22Rv1 (cell line): Measurements from ENCODE around the gene SMAD6.

Source experiments
- ZFX ChIP-seq: fragments of 450-650 bp; IDR thresholded peaks from 2 replicates; pipeline ENCODE4 v1.6.1; 2017; ENCODE audit warnings: antibody characterized with exemption, borderline replicate concordance
- TF ChIP-seq, protein P1 (sequence below): fragments of 450-650 bp; IDR thresholded peaks from 2 replicates; pipeline ENCODE4 v1.5.1; 2017; ENCODE audit warnings: mild to moderate bottlenecking

DNA sequence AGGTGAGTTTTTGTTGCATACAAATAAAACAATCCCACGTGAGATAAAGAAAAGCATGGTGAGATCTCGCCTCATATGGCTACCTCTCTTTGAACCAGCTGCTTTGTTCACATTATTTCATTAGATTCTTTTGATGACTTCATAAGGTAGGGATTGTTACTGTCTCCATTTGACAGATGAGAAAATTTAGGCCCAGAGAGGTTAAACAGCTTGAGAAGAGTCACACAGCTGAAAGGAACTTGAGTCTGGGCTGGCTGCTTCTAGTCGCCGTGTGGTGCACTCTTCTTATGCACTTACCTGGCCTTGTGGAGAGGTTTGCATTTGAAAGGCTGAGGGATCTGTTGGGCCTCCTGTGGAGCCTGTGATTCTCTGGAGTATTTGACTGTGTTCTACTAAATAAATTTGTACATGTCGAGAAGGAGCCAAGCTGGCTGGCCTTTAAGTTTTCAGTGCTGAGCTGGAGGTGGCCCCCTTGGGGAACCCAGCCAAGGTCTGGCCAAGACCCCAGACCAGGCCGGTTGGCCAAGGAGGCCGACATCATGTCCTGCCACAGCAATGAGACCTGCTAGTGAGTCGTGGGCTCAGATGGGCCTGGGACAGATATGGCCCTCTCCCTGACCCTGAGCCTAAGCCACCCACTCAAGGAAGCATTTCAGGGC, 125.1 kb downstream of the SMAD6 start:
- TF ChIP-seq, protein P1, sequence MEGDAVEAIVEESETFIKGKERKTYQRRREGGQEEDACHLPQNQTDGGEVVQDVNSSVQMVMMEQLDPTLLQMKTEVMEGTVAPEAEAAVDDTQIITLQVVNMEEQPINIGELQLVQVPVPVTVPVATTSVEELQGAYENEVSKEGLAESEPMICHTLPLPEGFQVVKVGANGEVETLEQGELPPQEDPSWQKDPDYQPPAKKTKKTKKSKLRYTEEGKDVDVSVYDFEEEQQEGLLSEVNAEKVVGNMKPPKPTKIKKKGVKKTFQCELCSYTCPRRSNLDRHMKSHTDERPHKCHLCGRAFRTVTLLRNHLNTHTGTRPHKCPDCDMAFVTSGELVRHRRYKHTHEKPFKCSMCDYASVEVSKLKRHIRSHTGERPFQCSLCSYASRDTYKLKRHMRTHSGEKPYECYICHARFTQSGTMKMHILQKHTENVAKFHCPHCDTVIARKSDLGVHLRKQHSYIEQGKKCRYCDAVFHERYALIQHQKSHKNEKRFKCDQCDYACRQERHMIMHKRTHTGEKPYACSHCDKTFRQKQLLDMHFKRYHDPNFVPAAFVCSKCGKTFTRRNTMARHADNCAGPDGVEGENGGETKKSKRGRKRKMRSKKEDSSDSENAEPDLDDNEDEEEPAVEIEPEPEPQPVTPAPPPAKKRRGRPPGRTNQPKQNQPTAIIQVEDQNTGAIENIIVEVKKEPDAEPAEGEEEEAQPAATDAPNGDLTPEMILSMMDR: no peak
- TF ChIP-seq ZFX: no peak
